GM19455 (cell line): ENCODE data around the gene EEF2.
"Not testable (repeated sequence)": the region's sequence is repeated elsewhere in the genome, so short reads cannot be mapped to it uniquely, and the experiment has no call there.

Source experiments
- ATAC-seq: cut with Tn5 transposase; IDR thresholded peaks from one replicate; pipeline ENCODE4 v1.9.1; 2021; ENCODE audit not compliant: unreplicated experiment

EEF2 gene

DNA sequence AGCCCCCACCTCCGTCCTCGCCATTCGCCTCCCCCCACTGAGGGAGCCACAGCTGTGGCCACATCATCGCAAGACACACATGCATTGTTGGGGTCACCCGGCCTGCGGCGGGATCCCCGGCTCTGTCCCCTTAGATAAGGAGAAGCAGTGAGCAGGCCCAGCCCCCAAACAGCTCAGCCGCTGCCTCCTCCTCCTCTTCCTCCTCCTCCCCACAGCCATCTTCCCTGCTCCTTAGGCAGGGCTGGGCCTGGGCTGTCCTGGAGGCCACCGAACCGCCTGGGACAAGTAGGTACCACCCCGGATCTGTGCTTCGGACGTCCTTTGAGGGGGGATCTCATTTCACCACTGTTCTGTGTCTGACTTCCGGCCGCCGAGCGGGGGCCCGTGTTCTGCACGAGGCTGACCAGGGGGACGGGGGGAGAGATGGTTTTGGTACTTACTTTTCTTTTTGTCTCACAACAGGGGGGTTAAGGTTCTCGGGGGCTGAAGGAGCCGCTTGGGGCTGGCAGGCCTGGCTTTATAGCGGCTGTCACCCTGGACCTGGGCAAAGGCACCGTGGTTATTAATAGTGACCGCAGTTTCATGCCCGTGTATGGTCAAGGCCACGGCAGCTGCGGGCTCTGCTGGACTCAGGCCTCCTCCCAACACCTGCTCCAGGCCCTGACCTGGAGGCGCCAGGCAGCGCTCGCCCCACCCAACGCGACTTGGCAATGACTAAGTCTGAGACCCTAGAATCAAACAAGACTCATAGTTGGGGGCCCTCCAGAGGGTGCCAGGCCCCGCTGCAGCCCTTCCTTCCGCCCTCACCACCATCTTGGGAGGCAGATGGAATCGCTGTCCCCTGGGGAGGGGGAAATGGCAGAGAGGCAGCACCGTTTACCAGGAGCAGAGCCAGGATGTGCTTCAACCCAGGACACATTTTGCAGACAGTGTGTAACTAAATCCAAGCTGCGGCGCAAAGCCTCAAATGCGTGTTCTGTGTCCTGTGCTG is 34.1 kb downstream of the EEF2 start:
- no peak for ATAC-seq

DNA sequence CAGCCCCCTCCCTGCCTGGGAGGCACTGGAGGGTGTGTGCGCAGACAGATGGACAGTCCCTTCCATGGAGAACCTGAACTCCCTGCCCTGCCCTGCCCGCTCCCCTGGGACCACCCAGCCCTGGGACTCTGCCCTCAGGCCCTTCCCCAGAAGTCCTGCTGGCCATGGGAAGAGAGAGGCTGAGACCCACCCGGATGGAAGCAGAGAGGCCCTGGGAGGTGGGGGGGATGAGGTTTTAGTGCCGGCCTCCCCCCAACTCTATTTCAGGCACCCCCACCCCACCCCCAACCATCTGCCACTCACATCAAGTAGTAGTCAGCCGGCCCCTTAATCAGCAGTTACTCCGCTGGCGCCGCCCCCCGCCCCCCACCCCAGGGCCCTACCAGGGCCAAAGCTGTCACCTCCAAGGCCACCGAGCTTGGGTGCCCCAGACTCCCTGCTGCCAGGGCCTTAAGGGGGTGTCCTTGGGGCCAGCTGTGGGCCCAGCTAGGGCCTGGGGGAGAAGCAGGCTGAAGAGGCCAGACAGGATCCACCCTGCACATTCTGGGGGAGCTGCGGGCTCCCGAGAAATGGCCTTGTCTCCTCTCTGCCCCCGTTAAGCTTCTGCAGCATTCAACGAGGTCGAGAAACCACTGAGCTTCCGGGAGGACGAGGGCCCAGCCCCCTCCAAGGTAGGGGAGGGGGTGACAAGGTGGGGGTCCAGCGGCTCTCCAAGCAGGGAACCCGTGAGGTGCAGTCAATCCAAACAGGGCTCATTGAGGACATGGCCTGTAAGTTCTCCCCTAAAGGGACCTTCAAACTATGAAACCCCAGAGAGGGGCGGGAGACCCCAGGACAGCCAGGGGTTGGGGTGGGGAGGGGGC is 35.0 kb downstream of the EEF2 start:
- no peak for ATAC-seq

DNA sequence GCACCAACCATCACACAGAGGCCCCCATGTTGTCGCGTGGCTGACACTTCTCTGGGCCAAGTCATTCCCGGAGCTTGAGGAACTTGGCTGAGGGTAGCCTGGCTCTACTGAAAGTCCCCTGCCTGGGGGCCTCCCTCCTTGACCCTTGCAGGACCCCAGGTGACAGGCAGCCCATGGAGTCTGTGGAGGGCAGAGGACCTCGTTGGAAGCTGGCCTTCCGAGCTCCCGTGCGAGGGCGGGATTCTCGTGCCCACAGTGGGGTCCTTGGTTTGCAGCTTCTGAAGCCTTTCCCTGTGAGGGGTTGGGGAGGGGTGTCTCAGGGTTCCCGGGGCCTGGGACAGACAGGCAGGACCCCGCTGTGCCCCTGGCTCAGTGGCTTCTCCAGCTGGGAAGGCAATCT is 36.0 kb downstream of the EEF2 start:
- ATAC-seq, result no peak

DNA sequence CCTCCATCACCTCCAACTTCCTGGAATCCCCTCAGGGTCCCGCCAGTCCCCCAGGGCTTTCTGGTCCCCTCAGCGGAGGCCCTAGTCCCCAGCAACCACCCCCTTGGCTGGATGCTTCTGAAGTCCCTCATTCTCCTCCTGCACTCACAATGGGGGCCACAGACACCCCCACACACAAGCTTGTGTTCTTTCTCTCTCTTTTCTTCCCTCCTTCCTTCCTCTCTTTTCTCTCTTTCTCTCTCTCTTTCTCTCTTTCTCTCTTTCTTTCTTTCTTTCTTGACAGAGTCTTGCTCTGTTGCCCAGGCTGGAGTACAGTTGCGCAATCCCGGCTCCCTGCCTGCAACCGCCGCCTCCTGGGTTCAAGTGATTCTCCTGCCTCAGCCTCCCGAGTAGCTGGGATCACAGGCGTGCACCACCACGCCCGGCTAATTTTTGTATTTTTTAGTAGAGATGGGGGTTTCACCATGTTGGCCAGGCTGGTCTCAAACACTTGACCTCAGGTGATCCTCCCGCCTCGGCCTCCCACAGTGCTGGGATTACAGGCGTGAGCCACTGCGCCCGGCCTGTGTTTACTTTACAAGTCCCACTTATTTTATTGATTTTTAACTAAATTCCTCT is 37.8 kb downstream of the EEF2 start:
- not testable (repeated sequence) for ATAC-seq

DNA sequence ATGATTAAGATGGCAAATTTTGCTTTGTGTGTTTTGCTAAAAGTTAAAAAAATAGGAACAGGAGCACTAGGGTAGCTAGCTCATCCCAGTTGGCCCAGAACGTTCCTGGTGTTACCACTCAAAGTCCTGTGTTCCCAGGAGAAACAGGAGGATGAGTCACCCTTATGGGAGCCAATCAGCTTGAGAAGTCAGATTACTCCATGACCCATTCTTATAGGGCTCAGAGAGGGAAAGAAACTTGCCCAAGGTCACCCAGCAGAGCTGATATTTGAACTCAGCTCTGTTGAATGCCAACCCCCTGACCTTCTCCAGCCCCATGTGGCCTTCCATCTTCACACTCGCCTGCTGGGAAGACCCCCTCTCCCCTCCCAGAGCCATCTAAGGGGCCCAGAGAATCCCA is 39.4 kb downstream of the EEF2 start:
- ATAC-seq, result no peak

DNA sequence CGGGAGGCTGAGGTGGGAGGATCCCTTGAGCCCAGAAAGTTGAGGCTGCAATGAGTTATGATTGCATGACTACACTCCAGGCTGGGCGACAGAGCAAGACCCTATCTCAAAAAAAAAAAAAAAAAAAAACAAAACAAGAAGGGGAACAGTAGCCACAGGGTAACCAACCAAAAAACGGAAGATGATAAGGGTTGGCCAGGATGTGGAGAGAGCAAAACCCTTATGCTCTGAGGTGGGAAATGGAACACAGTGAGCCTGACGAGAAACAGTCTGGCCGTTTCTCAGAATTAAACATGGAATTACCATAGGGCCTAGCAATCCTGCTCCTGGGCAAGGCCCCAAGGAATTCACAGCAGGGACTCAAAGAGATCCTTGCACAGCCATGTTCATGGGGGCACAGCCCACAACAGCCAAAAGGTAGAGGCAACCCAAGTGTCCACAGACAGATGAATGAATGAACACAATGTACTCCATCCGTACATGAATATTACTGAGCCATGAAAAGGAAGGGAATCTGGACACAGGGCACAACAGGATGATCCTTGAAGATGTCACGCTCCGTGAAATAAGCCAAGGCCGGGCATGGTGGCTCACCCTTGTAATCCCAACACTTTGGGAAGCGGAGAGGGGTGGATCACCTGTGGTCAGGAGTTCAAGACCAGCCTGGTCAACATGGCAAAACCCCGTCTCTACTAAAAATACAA is 41.1 kb downstream of the EEF2 start:
- no peak for ATAC-seq

DNA sequence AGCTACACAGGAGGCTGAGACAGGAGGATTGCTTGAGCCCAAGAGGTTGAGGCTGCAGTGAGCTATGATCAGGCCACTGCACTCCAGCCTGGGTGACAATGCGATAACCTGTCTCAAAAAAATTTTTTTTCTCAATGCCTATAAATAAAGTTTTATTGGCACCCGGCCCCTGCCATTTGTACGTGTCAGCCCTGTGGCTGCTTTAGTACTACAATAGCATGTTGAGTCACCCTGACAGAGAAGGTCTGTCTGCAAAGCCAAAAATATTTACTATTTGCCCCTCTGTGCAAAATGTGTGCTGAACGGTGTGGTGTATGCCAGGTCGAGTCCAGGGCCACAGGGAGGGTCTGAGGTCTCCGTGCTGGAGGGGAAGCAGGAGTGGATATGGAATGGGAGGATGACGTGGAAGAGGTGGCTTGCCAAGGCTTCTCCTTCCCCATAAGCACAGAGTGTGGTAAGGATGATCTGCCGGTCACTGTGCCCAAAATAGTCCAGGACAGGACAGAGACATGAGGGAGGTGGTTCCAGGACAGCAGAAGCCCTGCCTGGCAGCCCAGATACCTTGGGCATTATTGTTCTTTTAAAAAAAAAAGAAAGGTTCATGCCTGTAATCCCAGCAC is 42.4 kb downstream of the EEF2 start:
- no peak for ATAC-seq

DNA sequence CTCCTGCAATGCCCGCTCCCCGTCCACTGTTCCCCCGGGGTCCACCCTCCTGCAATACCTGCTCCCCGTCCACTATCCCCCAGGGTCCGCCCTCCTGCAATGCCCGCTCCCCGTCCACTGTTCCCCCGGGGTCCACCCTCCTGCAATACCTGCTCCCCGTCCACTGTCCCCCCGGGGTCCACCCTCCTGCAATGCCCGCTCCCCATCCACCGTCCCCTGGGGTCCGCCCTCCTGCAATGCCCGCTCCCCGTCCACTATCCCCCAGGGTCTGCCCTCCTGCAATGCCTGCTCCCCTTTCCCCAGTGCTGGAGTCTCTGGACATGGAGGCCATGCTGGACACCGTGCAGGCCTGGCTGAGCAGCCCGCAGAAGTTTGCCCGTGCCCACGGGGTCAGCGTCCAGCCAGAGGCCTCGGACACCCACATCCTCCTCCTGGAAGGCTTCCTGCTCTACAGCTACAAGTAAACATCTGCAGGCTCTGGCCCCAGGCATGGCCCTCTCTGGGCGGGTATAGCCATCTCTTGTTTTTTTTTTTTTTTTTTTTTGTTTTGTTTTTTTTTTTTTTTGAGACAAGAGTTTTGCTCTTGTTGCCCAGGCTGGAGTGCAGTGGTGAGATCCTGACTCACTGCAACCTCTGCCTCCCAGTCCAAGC is 46.8 kb downstream of the EEF2 start:
- ATAC-seq, result not testable (repeated sequence)

DNA sequence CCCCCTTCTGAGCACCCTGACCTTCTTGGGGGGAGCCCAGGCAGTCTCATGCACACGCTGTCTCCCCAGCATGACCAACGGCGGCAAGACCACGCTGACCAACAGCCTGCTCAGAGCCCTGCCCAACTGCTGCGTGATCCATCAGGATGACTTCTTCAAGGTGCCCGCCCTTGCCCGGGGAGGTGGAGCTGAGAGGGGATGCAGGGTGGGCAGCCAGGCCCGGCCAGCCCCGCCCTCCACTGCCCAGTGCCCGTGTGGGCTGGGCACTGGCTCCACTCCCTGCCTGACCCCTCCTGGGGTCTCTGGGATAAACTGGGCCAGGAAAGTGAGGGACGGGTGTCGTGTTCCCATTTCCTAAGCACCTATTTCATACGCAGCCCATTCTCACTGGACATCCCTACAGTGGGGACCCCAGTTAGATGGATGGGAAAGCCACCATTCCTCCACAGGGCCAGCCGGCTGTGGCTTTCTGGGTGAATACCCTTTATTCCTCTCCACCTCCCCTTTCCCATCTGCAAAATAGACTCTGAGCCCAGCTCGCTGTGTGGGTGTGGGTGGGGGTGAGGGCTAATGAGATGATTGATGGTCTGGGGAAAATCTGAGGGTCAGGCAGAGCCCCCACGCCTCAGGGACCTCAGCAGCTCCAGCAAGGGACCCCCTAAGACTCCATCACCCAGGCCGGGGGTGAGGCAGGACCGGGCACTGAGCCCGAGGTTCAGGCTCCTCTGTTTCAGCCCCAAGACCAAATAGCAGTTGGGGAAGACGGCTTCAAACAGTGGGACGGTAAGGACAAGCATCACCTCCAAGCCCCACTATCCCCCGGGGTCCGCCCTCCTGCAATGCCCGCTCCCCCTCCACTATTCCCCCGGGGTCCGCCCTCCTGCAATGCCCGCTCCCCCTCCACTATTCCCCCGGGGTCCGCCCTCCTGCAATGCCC is 48.5 kb downstream of the EEF2 start:
- no peak for ATAC-seq

DNA sequence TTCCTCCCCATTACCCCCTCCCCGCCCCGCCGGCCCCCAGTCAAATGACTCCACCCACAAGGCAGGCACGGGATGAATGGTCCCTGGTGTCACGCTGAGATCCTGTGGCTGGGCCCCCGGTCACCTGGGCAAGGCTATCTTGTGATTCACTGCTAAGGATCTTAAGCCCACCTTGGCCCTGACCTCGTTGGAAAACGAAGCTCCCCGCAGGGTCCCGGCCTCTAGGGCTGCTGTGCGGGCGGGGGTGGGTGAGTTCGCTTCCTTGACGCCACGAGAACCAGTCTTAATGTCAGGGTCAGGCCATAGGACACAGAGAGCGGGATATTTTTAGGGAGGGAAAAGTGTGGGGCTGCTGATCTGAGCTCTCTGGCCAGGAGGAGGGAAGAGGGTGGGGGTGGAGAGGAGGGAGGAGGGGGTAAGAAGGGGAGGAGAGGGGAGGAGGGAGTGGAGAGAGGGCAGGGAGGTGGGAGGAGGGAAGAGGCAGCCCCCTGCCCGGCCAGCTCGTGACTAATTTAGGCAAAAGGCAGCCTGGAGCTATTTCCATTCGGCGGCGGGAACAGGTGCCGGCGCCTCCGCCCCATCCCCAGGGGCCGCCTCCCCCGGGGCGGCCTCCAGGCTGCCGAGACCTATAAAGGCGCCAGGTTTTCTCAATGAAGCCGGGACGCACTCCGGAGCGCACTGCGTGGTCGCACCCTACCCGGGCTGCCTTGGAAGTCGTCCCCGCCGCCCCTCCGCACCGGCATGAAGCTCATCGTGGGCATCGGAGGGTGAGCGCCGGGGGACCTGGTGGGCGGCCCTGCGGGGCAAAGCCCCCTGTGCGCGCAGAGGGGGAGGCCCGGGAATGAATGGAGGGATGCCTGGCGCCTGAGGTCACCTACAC is 52.1 kb downstream of the EEF2 start, which contains the start of gene NMRK2:
Gene NMRK2 (plus strand): TSS at position 139 of the 880 bp plus-strand sequence. CDS start 603 bp downstream, at position 742.
- no peak for ATAC-seq

DNA sequence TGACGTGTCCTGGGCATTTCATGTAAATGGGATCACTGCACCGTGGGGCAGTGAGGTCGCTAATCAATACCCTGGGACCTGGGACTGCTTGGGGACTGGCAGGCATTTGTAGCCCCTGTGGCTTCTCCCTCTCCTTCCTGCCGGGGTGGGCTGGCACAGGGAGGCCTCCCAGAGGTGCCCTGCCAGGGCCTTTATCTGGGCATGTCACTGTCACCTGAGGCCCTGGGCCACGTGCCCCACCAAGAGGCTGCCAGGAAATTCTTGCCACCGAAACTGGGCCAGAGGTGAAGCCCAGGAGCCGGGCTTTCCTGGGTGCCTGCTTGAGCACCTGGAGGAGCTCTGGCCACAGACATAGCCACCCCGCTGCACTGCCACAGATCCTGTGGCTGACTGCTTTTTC is 54.2 kb downstream of the EEF2 start:
- ATAC-seq, result no peak
